Ishikawa (cell line): ENCODE measurements around the gene MYO7A.

ENCODE experiments used
- CEBPB ChIP-seq: IDR thresholded peaks from 2 replicates; pipeline ENCODE4 v1.6.1; 2012
- CREB1 ChIP-seq: IDR thresholded peaks from 2 replicates; pipeline ENCODE4 v1.6.1; 2012; ENCODE audit warnings: low read depth
- EGR1 ChIP-seq: IDR thresholded peaks from 2 replicates; pipeline ENCODE4 v1.6.1; 2012
- EP300 ChIP-seq: IDR thresholded peaks from 2 replicates; pipeline ENCODE4 v1.6.1; 2012; ENCODE audit warnings: borderline replicate concordance
- FOXM1 ChIP-seq: IDR thresholded peaks from 2 replicates; pipeline ENCODE4 v1.6.1; 2012; ENCODE audit warnings: low read depth, borderline replicate concordance
- NFIC ChIP-seq: IDR thresholded peaks from 2 replicates; pipeline ENCODE4 v1.6.1; 2012
- RAD21 ChIP-seq: IDR thresholded peaks from 2 replicates; pipeline ENCODE4 v1.6.1; 2012; ENCODE audit warnings: low read depth
- TAF1 ChIP-seq: IDR thresholded peaks from 2 replicates; pipeline ENCODE4 v1.6.1; 2012; ENCODE audit warnings: low read depth, mild to moderate bottlenecking
- TCF12 ChIP-seq: IDR thresholded peaks from 2 replicates; pipeline ENCODE4 v1.6.1; 2012; ENCODE audit warnings: low read depth
- TEAD4 ChIP-seq: IDR thresholded peaks from 2 replicates; pipeline ENCODE4 v1.6.1; 2012
- YY1 ChIP-seq: IDR thresholded peaks from 2 replicates; pipeline ENCODE4 v1.6.1; 2012; ENCODE audit warnings: low read depth
- ZBTB7A ChIP-seq: IDR thresholded peaks from 2 replicates; pipeline ENCODE4 v1.6.1; 2012; ENCODE audit warnings: low read depth
- TF ChIP-seq, protein P1 (sequence below): IDR thresholded peaks from 2 replicates; pipeline ENCODE4 v1.6.1; 2012; ENCODE audit warnings: low read depth, mild to moderate bottlenecking
- TF ChIP-seq, protein P2 (sequence below): IDR thresholded peaks from 2 replicates; pipeline ENCODE4 v1.6.1; 2012
- TF ChIP-seq, protein P3 (sequence below): IDR thresholded peaks from 2 replicates; pipeline ENCODE4 v1.6.1; 2012

The MYO7A gene

DNA sequence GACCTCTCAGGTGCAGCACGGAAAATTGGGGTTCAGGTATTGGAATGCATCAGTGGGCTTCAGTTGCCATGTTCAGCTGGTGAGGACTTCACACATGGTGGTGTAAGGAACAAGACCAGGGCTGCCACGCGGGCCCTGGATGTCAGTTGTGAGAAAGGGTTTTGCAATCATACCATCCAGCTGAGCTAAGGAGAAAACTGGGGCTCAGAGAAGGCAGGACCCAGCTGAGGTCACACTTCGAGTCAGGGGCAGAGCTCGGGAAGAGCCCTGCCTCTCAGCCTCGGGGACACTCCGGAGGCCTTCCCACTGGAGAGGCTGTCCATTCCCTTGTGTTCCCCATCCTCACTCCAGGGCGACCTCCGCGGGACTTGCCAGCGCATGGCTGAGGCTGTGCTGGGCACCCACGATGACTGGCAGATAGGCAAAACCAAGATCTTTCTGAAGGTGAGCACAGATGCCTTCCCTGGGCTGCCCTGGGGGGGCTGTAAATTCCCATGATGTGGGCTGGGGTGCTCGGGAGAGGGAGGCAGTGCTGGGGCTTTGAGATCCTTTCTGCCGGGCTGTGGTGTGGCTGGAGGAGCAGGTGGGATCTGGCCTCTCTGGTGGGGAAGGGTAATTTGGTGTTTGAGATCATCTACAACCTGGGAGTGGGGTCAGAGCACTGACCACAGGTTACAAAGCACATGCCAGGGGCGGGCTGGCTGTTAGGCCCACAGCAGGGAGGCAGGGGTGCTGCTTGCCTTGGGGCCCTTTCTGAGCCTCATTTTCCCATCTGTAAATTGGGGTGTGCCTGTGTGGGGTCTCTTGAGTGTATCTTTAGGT is 47.2 kb downstream of the MYO7A start:
- no peak for TF ChIP-seq TCF12
- TF ChIP-seq RAD21 = no peak
- TF ChIP-seq TEAD4 = no peak
- no peak for TF ChIP-seq CEBPB
- TF ChIP-seq, protein P1, sequence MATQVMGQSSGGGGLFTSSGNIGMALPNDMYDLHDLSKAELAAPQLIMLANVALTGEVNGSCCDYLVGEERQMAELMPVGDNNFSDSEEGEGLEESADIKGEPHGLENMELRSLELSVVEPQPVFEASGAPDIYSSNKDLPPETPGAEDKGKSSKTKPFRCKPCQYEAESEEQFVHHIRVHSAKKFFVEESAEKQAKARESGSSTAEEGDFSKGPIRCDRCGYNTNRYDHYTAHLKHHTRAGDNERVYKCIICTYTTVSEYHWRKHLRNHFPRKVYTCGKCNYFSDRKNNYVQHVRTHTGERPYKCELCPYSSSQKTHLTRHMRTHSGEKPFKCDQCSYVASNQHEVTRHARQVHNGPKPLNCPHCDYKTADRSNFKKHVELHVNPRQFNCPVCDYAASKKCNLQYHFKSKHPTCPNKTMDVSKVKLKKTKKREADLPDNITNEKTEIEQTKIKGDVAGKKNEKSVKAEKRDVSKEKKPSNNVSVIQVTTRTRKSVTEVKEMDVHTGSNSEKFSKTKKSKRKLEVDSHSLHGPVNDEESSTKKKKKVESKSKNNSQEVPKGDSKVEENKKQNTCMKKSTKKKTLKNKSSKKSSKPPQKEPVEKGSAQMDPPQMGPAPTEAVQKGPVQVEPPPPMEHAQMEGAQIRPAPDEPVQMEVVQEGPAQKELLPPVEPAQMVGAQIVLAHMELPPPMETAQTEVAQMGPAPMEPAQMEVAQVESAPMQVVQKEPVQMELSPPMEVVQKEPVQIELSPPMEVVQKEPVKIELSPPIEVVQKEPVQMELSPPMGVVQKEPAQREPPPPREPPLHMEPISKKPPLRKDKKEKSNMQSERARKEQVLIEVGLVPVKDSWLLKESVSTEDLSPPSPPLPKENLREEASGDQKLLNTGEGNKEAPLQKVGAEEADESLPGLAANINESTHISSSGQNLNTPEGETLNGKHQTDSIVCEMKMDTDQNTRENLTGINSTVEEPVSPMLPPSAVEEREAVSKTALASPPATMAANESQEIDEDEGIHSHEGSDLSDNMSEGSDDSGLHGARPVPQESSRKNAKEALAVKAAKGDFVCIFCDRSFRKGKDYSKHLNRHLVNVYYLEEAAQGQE = no peak

DNA sequence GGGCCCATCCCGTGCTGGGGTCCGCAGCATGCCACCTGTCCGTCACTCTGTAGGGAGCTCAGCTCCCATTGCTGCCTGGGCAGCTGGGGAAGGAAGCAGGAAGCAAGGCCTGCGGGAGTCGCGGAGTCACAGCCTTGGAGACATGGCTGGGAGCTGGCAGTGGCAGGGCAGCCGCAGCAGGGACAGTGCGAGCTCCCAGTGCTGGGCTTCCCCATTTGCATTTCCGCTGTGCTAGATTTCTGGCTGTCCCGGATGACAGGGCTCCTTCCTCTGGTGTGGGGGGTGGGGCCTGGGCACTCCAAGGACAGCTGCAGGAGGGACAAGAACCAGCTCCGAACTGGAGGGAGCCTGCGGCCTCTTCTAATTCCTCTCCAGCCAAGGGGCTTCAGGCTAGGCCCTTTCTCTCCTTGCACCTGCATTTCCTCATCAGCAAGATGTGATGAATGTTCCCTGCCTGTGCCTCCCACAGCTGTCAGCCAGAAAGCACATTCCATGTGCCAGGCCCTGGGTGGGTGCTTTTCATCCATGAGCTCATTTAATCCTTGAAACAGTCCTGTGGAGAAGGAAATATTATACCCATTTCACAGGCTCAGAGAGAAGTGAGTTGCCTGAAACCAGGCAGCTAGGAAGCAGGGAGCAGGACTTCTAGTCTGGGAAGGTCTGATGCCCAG is 48.0 kb downstream of the MYO7A start:
- TF ChIP-seq EGR1 (no peak), TCF12 (no peak), TAF1 (no peak), NFIC (no peak), TEAD4 (no peak), FOXM1 (no peak), EP300 (no peak), CEBPB (no peak), YY1 (no peak), RAD21 (no peak), ZBTB7A (no peak), CREB1 (no peak)
- TF ChIP-seq, protein P2, sequence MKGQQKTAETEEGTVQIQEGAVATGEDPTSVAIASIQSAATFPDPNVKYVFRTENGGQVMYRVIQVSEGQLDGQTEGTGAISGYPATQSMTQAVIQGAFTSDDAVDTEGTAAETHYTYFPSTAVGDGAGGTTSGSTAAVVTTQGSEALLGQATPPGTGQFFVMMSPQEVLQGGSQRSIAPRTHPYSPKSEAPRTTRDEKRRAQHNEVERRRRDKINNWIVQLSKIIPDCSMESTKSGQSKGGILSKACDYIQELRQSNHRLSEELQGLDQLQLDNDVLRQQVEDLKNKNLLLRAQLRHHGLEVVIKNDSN = no peak
- TF ChIP-seq, protein P3, sequence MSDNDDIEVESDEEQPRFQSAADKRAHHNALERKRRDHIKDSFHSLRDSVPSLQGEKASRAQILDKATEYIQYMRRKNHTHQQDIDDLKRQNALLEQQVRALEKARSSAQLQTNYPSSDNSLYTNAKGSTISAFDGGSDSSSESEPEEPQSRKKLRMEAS = no peak
- TF ChIP-seq, protein P1 = no peak

DNA sequence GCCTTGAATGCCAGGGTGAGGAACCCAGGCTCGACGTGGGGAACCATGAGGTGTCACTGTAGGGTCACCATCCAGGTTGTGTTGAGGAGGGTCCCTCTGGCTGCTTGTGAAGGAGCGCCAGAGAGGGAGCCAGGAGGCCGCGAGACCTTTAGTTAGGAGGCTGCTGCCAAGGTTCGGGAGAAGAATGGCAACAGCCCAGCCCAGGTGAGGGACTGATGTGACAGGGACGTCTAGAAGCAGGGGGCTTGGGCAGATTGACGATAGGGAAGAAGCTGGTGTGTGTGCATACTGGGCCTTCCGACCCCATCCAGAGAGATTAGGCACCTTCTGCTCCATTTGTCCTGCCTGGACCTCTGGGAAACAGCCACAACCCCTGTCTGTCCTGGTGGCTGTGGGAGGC is 49.0 kb downstream of the MYO7A start:
- TF ChIP-seq RAD21 (no peak), CEBPB (no peak), YY1 (no peak), TCF12 (no peak), TAF1 (no peak), CREB1 (no peak), EP300 (no peak), ZBTB7A (no peak), TEAD4 (no peak), EGR1 (no peak), NFIC (no peak), FOXM1 (no peak)
- TF ChIP-seq, protein P2 = no peak
- TF ChIP-seq, protein P3 = no peak
- TF ChIP-seq, protein P1 = no peak

DNA sequence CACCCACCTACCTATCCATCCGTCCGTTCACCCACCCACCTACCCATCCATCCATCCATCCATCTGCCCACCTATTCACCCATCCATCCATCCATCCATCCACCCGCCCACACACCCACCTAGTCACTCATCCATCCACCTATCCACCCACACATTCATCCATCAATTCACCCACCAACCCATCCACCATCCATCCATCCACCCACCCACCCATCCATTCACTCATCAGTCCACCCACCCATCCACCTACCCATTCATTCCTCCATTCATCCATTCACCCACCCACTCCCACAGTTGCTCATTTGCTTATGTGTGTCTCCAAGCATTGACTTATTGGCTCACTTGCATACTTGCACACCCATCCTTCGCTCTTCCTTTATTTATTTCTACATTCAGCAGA is 50.1 kb downstream of the MYO7A start:
- TF ChIP-seq EP300 (no peak), NFIC (no peak), TEAD4 (no peak), ZBTB7A (no peak), EGR1 (no peak), CEBPB (no peak), FOXM1 (no peak), TCF12 (no peak), YY1 (no peak), RAD21 (no peak), CREB1 (no peak), TAF1 (no peak)
- TF ChIP-seq, protein P1 = no peak
- TF ChIP-seq, protein P3 = no peak
- TF ChIP-seq, protein P2 = no peak
